Fibroblast of lung (primary cell): Measurements from ENCODE around the gene HHIPL1. TPM values are rescaled to one million over a fixed set of nuclear protein-coding genes. Genes with fewer than 3 reads are reported as not detected.

Source experiments
- DNase-seq, 2 donors: peaks; one replicate each; pipeline versions ENCODE4 v3.0.0 to v3.0.0-alpha.2; 2010; ENCODE audit warnings: low read depth in 2 of 2
- H2AFZ ChIP-seq: 2 replicates; pipeline ENCODE4 v1.5.1; 2012; ENCODE audit warnings: low read length, control low read depth, inconsistent platforms
- H3K27ac ChIP-seq: 2 replicates; pipeline ENCODE4 v1.5.1; 2011; ENCODE audit warnings: low read length, control low read depth; ENCODE audit not compliant: insufficient read depth
- H3K27me3 ChIP-seq: 2 replicates; pipeline ENCODE4 v1.5.1; 2011; ENCODE audit warnings: mild to moderate bottlenecking, low read length; ENCODE audit not compliant: control insufficient read depth, insufficient read depth
- H3K36me3 ChIP-seq: 2 replicates; pipeline ENCODE4 v1.5.1; 2011; ENCODE audit warnings: low read length; ENCODE audit not compliant: control insufficient read depth, insufficient read depth
- H3K4me1 ChIP-seq: 2 replicates; pipeline ENCODE4 v1.5.1; 2011; ENCODE audit warnings: low read length; ENCODE audit not compliant: control insufficient read depth, insufficient read depth; ENCODE audit errors: extremely low read depth
- H3K4me2 ChIP-seq: 2 replicates; pipeline ENCODE4 v1.5.1; 2011; ENCODE audit warnings: low read length, control low read depth; ENCODE audit not compliant: insufficient read depth; ENCODE audit errors: extremely low read depth
- H3K4me3 ChIP-seq, 4 experiments: fragments of 200-600 bp in 1 of 4; sonication (generic) in 1 of 4; replicated peaks in 1 of 4; 2 replicates each; pipeline ENCODE4 v1.5.1; 2011 to 2016; ENCODE audit warnings: low read length in 4 of 4, low read depth in 3 of 4, mild to moderate bottlenecking in 3 of 4, control low read depth in 2 of 4, inconsistent platforms in 1 of 4, mixed read lengths in 1 of 4; ENCODE audit not compliant: insufficient read depth in 1 of 4; ENCODE audit errors: control extremely low read depth in 1 of 4
- H3K79me2 ChIP-seq: 2 replicates; pipeline ENCODE4 v1.5.1; 2012; ENCODE audit warnings: mild to moderate bottlenecking, low read length, inconsistent platforms; ENCODE audit not compliant: control insufficient read depth, insufficient read depth
- H3K9ac ChIP-seq: 2 replicates; pipeline ENCODE4 v1.5.1; 2011; ENCODE audit warnings: mild to moderate bottlenecking, low read length, control low read depth; ENCODE audit not compliant: insufficient read depth
- H3K9me3 ChIP-seq: 2 replicates; pipeline ENCODE4 v1.5.1; 2012; ENCODE audit warnings: low read depth, low read length; ENCODE audit not compliant: control insufficient read depth, insufficient read depth
- H4K20me1 ChIP-seq: 2 replicates; pipeline ENCODE4 v1.5.1; 2011; ENCODE audit warnings: low read length; ENCODE audit not compliant: control insufficient read depth, insufficient read depth; ENCODE audit errors: extremely low read depth
- CTCF ChIP-seq, 2 donors: IDR thresholded peaks in 1 of 2; conservative IDR thresholded peaks in 1 of 2; 1 replicate in 1 of 2; 2 replicates in 1 of 2; pipeline ENCODE4 v1.5.1; 2011 to 2012; ENCODE audit warnings: low read length in 2 of 2, control low read depth in 1 of 2, inconsistent platforms in 1 of 2, low read depth in 1 of 2, mild to moderate bottlenecking in 1 of 2
- EZH2 ChIP-seq: IDR thresholded peaks from 2 replicates; pipeline ENCODE4 v1.5.1; 2012; ENCODE audit warnings: low read length, control low read depth, mild to moderate bottlenecking; ENCODE audit errors: missing control alignments
- polyA plus RNA-seq, 2 donors: library from polyadenylated mRNA; depleted of rRNA in 1 of 2; stranded (reverse) in 1 of 2; unstranded in 1 of 2; fragments of >200 nt; gene quantifications; 2 replicates each; pipeline ENCODE4 v1.2.1, GENCODE V29; 2011 to 2012; ENCODE audit warnings: missing spikeins in 1 of 2
- total RNA-seq: library from RNA; depleted of rRNA; stranded (reverse); fragments of >200 nt; gene quantifications from 2 replicates; pipeline ENCODE4 v1.2.1, GENCODE V29; 2014

HHIPL1 gene
- total and polyA plus RNA-seq, 2 donors (not counting 1 experiment from before 2014, with no cell fraction given) = 1.5 to 9.9 TPM

- H3K4me3 ChIP-seq = no peak overlapping the region
- TF ChIP-seq EZH2 = no peak
- no peak for TF ChIP-seq CTCF (conservative IDR thresholded peaks at IDR 0.05 in 1 of 2, IDR thresholded peaks at IDR 0.05 in 1 of 2; ENCODE audit: low read depth in 1 of 2, low read length in 2 of 2)
- H3K9ac ChIP-seq = no peak overlapping the region
- no peaks in the 10 kb centered on the region for H3K4me1 ChIP-seq
- H3K9me3 ChIP-seq = no peaks in the 10 kb centered on the region
- no peak overlapping the region for H3K27ac ChIP-seq
- H3K36me3 ChIP-seq = no peaks in the 10 kb centered on the region
- H4K20me1 ChIP-seq = no peaks in the 10 kb centered on the region
- no peak overlapping the region for H2AFZ ChIP-seq
- no peak overlapping the region for H3K4me2 ChIP-seq
- no peaks in the 10 kb centered on the region for H3K79me2 ChIP-seq
- H3K27me3 ChIP-seq = peaks cover 2% of the 10 kb centered on the region
- peak in 1 of 2 donors; percentile 63 for DNase-seq
Observed at GRCh38 chr14:99677231-99678140, 32.6 kb downstream of the HHIPL1 start.

GRCh38 chr14:99678198-99678597 is 33.3 kb downstream of the HHIPL1 start:
- H2AFZ ChIP-seq = no peak overlapping the region
- TF ChIP-seq EZH2 (no peak), CTCF (conservative IDR thresholded peaks at IDR 0.05 in 1 of 2, IDR thresholded peaks at IDR 0.05 in 1 of 2; ENCODE audit: low read depth in 1 of 2, low read length in 2 of 2) (no peak)
- no peaks in the 10 kb centered on the region for H3K79me2 ChIP-seq

DNA sequence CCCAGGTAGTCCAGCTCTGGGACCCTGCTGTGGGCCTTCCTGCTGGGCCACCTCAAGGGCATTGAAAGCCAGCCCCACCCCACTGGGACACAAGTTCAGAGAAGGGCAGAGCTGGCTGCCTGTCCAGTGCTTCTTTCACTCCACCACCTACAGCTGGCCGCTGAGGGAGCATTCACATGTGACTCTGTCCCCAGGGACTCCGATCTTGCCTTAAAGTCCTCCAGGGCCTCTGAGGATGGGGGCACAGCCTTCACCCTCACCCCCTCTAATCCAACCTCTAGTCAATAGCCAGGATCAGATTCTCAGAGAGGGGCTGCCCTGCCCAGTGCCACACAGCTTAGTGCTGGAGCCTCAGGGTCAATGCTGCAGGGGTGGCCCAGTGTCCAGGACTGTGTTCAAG is 34.2 kb downstream of the HHIPL1 start:
- Histone ChIP-seq H3K79me2 (no peaks in the 10 kb centered on the region), H4K20me1 (no peaks in the 10 kb centered on the region)
- no peak for DNase-seq

More at GRCh38 chr14:99678198-99678597, 33.3 kb downstream of the HHIPL1 start:
- H4K20me1 ChIP-seq = no peaks in the 10 kb centered on the region
- H3K9me3 ChIP-seq = no peaks in the 10 kb centered on the region
- H3K4me1 ChIP-seq = peaks cover 2% of the 10 kb centered on the region
- no peaks in the 10 kb centered on the region for H3K36me3 ChIP-seq
- no peak overlapping the region for H3K27ac ChIP-seq
- H3K4me3 ChIP-seq = no peak overlapping the region
- no peak overlapping the region for H3K9ac ChIP-seq
- H3K27me3 ChIP-seq = peaks cover 2% of the 10 kb centered on the region
- DNase-seq = no peak
- no peak overlapping the region for H3K4me2 ChIP-seq

More for the DNA sequence above, 34.2 kb downstream of the HHIPL1 start:
- H3K4me1 ChIP-seq = peaks cover 2% of the 10 kb centered on the region
- H3K4me2 ChIP-seq = no peak overlapping the region
- TF ChIP-seq CTCF (conservative IDR thresholded peaks at IDR 0.05 in 1 of 2, IDR thresholded peaks at IDR 0.05 in 1 of 2; ENCODE audit: low read depth in 1 of 2, low read length in 2 of 2) (no peak), EZH2 (no peak)
- H3K4me3 ChIP-seq = no peak overlapping the region
- H3K9ac ChIP-seq = no peak overlapping the region
- H3K9me3 ChIP-seq = no peaks in the 10 kb centered on the region
- H3K36me3 ChIP-seq = no peaks in the 10 kb centered on the region
- no peak overlapping the region for H2AFZ ChIP-seq
- no peak overlapping the region for H3K27ac ChIP-seq
- H3K27me3 ChIP-seq = peaks cover 2% of the 10 kb centered on the region
